MCF 10A (cell line): ENCODE results near the gene OR6B2. TPM values are rescaled to one million over a fixed set of nuclear protein-coding genes. Genes with fewer than 3 reads are reported as not detected.

ENCODE experiments used
- BruUV-seq: library from RNA; stranded (reverse); fragments of 400-500 nt; replicated peaks from 2 replicates; lab custom pipeline; 2021; lab: Mats Ljungman, UMichigan
- CTCF ChIA-PET: fragments of 300-600 bp; sonication (Branson Sonifier 250); formaldehyde crosslinking; extraction: SDS; loops from one replicate; lab custom pipeline; 2021; ENCODE audit warnings: antibody characterized with exemption, inconsistent platforms; lab: Yijun Ruan, JAX
- POLR2A ChIA-PET: fragments of 300-600, 350-650 bp; sonication (Branson Sonifier 250); formaldehyde crosslinking; extraction: SDS; loops from one replicate; lab custom pipeline; 2020; ENCODE audit warnings: antibody characterized with exemption, inconsistent platforms; lab: Yijun Ruan, JAX
- DNase-seq: peaks from one replicate; pipeline ENCODE4 v3.0.0-alpha.2; 2018; ENCODE audit not compliant: unreplicated experiment
- H3K27ac Mint-ChIP-seq: one replicate; pipeline ENCODE4 v1.8.0; 2022; ENCODE audit warnings: mild to moderate bottlenecking, low read depth, mixed read lengths; ENCODE audit not compliant: unreplicated experiment
- H3K27me3 Mint-ChIP-seq: one replicate; pipeline ENCODE4 v1.8.0; 2022; ENCODE audit warnings: mixed read lengths; ENCODE audit not compliant: insufficient read depth, unreplicated experiment
- H3K36me3 Mint-ChIP-seq: one replicate; pipeline ENCODE4 v1.8.0; 2022; ENCODE audit warnings: mild to moderate bottlenecking, moderate library complexity, mixed read lengths; ENCODE audit not compliant: insufficient read depth, unreplicated experiment
- H3K4me1 Mint-ChIP-seq: one replicate; pipeline ENCODE4 v1.8.0; 2022; ENCODE audit warnings: mixed read lengths; ENCODE audit not compliant: insufficient read depth, unreplicated experiment
- H3K4me3 Mint-ChIP-seq: one replicate; pipeline ENCODE4 v1.8.0; 2022; ENCODE audit warnings: mild to moderate bottlenecking, moderate library complexity, mixed read lengths; ENCODE audit not compliant: unreplicated experiment
- H3K9me3 Mint-ChIP-seq: one replicate; pipeline ENCODE4 v1.8.0; 2022; ENCODE audit warnings: mixed read lengths; ENCODE audit not compliant: unreplicated experiment
- CTCF ChIP-seq: fragments of 200-600 bp; IDR thresholded peaks from one replicate; pipeline ENCODE4 v1.8.0; 2022; ENCODE audit warnings: antibody characterized with exemption, mild to moderate bottlenecking; ENCODE audit not compliant: unreplicated experiment
- intact Hi-C: fragments of 100-400 bp; cut with micrococcal nuclease; formaldehyde crosslinking; loops from 2 replicates; pipeline ENCODE4 v1.14.1; 2022
- total RNA-seq: library from RNA; stranded (reverse); gene quantifications from 2 replicates; pipeline ENCODE4 v1.2.3, GENCODE V29; 2022

The OR6B2 gene
- total RNA-seq, 1 experiment from 2014 or later, result not detected

- ChIA-PET CTCF (interaction anchor here (0.5 to 1.7 kb wide), 12 partner anchors 8 to 198 kb away, joined by 3 to 12 read pairs (median 4); no protein-coding TSS in a partner anchor), POLR2A (interaction anchor here (0.9 to 1.1 kb wide), 2 partner anchors 9 kb away, joined by 3 to 6 read pairs; partner anchors contain the start of gene OR6B2)
- H3K9me3 Mint-ChIP-seq, result no peaks in the 10 kb centered on the region
- no peaks in the 10 kb centered on the region for H3K27me3 Mint-ChIP-seq
- peaks cover 38% of the 10 kb centered on the region for H3K36me3 Mint-ChIP-seq
- intact Hi-C loops, result no loop called here
- no TSS peak for BruUV-seq
- DNase-seq, result peak; percentile 67
- TF ChIP-seq CTCF, result peak; percentile 70
- H3K27ac Mint-ChIP-seq, result no peak overlapping the region
- peaks cover 14% of the 10 kb centered on the region for H3K4me1 Mint-ChIP-seq
- no peak overlapping the region for H3K4me3 Mint-ChIP-seq
These were observed 8.6 kb downstream of the OR6B2 start for GRCh38 chr2:240021488-240022104.

DNA sequence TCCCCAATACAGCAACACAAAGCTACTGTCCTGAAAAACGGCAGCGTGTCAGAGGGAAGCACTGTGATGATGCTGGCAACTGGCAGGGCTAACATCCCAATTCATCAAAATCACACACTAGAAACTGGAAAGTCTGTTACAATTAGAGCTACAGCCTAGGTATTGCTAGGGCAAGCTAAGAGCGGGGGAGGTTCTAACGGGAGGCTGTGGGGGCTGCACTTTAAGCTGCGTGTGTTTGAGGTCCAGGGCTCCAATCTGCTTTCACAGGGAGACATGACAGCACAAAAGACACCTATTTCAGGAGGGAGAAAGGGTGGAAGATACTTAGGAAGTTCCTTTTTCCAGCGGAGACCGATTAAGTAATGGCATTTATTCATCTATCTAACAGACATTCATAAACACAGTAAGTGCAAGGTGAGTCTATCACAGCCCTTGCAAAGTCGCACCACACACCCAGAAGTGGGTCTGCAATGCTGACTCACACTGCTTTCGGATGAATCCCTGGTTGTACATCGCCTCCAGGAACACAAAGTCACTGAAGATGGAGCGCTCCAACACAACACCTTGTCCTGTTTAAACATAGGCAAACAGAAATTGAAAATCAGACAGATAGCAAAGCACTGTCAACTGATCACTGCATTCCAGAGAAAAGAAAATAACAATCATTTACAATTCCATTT, 12.0 kb downstream of the OR6B2 start:
- H3K4me1 Mint-ChIP-seq, result peaks cover 6% of the 10 kb centered on the region
- POLR2A ChIA-PET, result no interaction called here
- H3K27me3 Mint-ChIP-seq, result no peaks in the 10 kb centered on the region
- BruUV-seq, result no TSS peak
- DNase-seq, result no peak
- H3K36me3 Mint-ChIP-seq, result peaks cover 61% of the 10 kb centered on the region
- TF ChIP-seq CTCF, result no peak
- no peak overlapping the region for H3K4me3 Mint-ChIP-seq
- intact Hi-C loops, result no loop called here
- CTCF ChIA-PET, result interaction anchor here (0.6 to 0.9 kb wide), 2 partner anchors 24 to 262 kb away, joined by 4 read pairs; no protein-coding TSS in a partner anchor
- peak overlapping the region; percentile 49 for H3K27ac Mint-ChIP-seq
- no peaks in the 10 kb centered on the region for H3K9me3 Mint-ChIP-seq

DNA sequence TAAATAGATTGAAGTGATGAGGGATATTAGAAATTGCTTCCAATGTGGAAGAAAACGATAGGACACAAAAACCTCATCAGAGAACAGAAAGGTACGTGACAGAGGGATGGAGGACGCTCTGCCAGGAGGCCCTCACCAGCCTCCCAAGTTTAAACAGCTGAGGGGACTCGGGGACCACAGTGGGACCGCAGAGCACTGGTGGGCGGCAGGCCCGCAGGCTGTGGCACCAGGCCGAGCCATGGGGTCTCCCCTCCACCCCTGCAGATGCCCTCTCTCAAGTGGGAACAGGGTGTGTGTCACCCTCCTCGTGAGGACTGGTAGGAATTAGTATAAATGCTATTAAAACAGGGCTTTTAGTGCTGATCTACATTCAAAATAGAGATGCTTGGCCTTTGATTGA, 15.9 kb downstream of the OR6B2 start:
- Mint-ChIP-seq H3K36me3 (peaks cover 79% of the 10 kb centered on the region), H3K4me1 (no peaks in the 10 kb centered on the region), H3K9me3 (no peaks in the 10 kb centered on the region), H3K27me3 (no peaks in the 10 kb centered on the region), H3K4me3 (no peak overlapping the region), H3K27ac (no peak overlapping the region)
- POLR2A ChIA-PET, result interaction anchor here (2.5 kb wide), 2 partner anchors 11 kb away, joined by 9 to 10 read pairs; partner anchors contain the start of gene NDUFA10
- CTCF ChIA-PET, result interaction anchor here (1.5 to 2.3 kb wide), 2 partner anchors 7 to 129 kb away, joined by 5 to 12 read pairs; no protein-coding TSS in a partner anchor
- TF ChIP-seq CTCF, result no peak
- intact Hi-C loops, result no loop called here
- DNase-seq, result no peak
- no TSS peak for BruUV-seq

DNA sequence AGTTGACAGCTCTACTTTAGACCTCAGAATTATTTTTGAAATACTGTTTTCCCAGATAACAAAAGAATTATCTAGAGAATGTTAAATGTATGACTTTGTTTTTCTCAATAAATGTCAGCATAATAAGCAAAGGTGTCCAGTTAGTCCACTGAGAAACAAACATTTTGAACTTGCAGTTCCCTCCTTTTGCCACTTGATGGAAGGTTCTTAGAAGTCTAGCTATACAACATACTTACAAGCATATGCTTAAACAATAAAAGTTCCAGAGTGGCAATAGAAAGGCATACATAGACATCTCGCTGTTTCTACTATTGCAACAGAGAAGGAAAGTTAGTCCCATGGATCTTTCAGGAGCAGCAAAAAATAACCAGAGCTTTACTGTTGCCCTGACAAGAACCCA, 16.9 kb downstream of the OR6B2 start:
- CTCF ChIA-PET, result interaction anchor here (0.7 to 2.3 kb wide), 5 partner anchors 8 to 130 kb away, joined by 3 to 12 read pairs (median 3); no protein-coding TSS in a partner anchor
- BruUV-seq, result TSS peak; percentile 13
- H3K36me3 Mint-ChIP-seq, result peaks cover 76% of the 10 kb centered on the region
- H3K27ac Mint-ChIP-seq, result no peak overlapping the region
- H3K9me3 Mint-ChIP-seq, result no peaks in the 10 kb centered on the region
- H3K4me1 Mint-ChIP-seq, result no peaks in the 10 kb centered on the region
- no peaks in the 10 kb centered on the region for H3K27me3 Mint-ChIP-seq
- TF ChIP-seq CTCF, result no peak
- POLR2A ChIA-PET, result interaction anchor here (0.6 to 2.5 kb wide), 5 partner anchors 8 to 1144 kb away, joined by 3 to 10 read pairs (median 6); partner anchors contain the start of genes NDUFA10 and PASK
- no peak overlapping the region for H3K4me3 Mint-ChIP-seq
- DNase-seq, result peak; percentile 16
- intact Hi-C loops, result no loop called here
